CD4-positive, alpha-beta T cell treated with Interleukin-6 for 4 hours (primary cell): ENCODE measurements around the gene CHL1.
"Not testable (repeated sequence)": the region's sequence is repeated elsewhere in the genome, so short reads cannot be mapped to it uniquely, and the experiment has no call there.

Experiments
- DNase-seq: peaks from one replicate; pipeline ENCODE4 v3.0.0-alpha.2; 2020; ENCODE audit warnings: mixed read lengths

CHL1 gene

DNA sequence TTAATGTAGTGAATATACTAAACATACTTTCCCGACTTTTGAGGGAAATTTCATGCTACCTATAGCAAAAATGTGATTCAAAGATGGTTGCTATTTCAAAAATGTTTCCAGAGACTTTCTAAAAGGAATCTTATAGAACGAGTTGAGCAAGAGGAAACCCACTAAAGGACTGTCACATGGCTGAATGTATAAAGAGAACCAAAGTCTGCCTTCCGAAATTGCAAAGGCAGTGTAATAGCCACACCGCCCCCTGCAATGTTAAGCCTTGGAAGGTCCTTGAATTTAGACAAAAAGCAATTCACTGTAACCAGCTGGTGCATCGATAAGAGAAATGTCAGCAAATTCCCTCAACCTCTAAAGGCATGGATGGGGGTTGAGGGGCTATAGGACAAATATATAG is 142.8 kb downstream of the CHL1 start:
- no peak for DNase-seq

DNA sequence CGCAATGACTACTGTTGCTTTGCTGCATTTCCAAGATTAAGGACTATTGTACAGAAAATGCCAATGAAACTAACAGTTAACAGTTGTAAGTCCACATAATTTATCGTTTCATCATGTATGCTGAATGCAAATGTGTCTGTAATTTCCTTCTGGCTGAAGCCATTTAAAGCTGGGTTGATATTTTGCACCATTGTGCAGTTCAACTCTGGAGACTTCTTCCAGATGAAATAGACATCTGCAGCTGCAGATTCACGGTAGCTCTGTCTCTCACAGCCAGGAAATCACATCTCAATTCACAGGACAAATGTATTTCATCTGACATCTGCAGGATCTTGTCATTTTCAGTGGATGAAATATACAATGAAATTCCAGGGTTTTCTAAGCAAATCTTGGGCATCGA is 145.4 kb downstream of the CHL1 start:
- DNase-seq, result no peak

DNA sequence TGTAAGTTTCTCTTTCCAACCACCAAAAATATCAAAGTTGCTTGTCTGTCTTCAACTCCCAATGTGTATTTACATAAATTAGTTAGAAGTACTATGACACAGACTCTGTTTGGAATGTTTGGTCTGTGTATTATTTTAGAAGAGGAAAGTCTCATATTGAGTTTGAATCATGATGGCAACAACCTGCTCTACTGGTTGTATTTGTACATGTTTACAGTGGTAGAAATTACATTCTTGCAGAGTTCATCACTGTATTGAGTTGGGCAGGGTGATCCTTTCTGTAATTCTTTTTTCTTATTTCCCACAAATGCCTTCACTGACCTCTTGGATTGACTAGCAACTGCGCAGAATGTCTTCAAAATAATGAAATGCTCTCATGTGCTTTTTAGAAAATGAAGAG is 149.6 kb downstream of the CHL1 start:
- no peak for DNase-seq

DNA sequence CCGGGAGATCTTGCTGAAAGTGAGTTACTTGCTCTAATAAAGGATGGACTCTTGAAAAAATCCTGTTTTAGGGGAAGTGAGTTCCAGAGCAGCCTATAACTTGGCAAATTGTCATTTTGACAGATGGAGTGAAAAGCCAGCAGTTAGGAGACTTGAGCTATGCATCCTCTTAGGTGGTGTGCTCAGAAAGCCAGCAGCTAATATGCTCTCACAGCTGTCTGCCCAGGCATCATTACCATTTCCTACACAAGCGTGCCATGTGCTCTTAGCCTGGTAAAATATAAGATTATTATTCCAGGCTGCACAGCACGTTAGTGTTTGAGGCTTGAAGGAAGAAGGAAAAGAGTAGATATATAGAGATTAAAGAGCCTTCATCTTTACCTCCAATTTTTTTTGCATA is 151.0 kb downstream of the CHL1 start:
- no peak for DNase-seq

DNA sequence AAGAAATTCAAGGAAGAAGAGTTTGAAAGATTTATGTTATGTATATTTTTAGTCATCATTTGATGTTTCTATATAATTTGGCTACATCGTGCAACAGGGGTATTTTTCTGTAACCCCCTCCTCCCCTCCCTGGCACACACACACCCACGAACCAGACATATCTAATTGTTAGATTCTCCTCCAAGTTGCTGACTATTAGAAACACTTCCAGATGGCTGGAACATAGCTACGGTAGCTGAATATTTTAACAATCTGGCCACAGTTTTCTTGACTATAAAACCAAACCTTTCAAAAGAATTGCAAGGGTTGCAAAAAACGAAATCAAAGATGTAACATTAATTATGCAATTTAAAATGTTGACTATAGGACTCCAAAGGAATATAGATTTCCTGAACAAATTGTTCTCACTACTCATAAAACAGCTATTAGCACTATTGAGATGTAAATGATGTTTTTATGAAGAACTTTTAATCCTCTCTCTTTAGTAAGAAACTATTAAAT is 154.4 kb downstream of the CHL1 start:
- no peak for DNase-seq

DNA sequence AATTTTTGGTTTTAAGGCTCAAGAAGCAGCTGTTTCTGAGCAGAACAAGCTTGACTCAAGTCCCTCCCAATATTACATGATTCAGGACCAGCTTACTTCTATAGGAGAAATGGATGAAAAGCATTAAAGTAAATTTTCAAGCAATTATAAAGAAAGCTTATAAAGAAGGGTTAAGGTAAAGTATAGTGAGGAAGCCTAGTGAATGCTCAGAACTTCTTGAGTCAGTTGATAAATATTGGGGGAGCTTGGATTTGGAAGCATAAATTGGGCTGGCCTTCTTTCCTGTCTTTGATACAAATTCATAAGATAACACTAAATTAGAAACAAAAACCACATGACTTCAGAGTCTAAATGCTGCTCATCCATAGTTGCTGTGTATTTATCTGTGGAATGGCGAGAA is 156.0 kb downstream of the CHL1 start:
- DNase-seq, result no peak

DNA sequence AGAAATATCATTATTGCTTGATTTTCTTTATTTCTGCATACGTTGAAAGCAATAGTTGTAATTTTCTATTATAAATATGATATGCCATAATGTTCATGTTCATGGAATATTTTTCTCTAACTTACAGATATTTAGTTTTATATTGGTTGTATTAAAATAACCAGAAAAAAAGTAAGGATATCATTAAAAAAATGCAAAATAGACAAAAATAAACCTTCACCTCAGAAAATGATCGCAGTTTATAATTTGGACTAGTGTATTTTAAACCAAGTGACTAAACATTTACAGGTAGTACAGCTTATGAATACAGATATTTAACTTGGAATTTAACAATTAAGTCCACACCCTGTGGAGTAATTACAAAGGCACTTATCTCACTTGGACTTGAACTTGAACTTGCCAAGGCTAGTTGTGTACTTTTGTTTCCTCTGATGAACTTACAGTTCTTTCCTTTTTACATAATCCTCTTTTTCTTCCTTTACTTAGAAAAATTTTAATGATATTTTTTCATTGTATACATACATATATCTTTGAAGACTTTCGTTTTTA is 156.7 kb downstream of the CHL1 start:
- no peak for DNase-seq

DNA sequence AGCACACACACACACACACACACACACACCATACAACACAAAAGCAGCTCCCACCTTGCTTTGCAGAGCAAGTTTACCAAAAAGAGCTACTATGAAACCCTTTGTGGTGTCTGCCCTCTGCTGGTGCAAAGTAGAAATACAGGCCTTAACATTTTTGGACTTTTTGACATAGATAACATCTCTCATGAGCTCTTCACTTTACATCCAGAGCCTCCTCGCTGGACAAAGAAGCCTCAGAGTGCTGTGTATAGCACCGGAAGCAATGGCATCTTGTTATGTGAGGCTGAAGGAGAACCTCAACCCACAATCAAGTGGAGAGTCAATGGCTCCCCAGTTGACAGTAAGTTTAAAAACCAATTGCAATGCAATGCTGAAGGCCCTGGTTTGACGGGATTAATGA is 157.9 kb downstream of the CHL1 start:
- DNase-seq, result no peak

DNA sequence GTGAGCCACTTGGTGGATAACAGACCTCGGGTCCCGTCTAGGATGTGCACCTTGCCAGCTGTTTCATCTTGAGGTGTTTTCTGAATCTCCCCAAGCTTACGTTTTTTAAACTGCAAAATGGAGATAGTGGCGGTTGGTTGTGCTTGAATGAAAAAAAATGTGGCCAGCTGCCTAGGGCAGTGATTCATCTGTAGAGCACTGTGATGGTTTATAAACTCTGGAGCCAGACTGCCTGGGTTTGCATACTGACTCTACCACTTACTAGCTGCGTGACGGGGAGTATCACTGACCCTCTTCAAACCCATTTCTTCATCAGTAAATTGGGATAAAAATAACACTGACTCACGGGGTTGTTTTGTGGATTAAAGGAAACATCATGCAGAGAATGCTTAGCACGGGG is 159.1 kb downstream of the CHL1 start:
- DNase-seq, result no peak

DNA sequence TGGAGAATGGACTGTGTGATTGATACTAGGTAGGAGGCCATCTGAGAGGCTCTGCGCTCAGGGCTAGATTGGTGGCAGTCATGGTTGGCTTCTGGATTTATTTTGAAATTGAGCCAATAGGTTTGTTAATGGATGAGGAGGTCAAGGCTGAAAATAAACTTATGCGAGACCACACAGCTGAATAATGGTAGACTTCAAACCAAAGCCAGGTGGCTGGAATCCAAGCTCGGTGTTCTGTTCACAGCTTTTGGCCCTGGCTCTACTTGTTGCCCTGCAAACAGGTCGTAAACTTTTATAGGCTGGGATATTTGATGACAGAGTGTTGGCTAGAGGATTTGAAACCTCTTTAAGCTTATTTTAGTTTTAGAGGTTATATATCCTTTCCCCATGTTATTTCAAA is 160.4 kb downstream of the CHL1 start:
- DNase-seq, result no peak

DNA sequence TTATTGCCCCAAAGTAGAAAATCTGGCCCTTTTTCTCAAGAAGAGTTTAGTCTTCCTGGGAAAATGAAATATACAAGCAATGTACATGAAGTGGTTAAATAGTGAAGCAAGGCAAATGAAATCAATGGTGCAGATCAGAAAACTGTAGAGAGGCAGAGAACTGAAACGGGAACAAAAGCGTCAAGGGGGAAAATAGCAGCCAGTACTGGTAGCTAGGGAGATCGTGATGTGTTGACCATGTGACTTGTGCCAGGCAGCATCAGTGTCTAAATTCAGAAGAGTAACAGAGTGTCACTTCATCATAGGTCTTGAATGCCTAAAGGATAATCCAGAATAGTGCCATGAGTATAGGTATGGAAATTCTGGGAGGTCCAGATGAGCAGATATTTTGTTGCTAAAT is 163.1 kb downstream of the CHL1 start:
- no peak for DNase-seq

DNA sequence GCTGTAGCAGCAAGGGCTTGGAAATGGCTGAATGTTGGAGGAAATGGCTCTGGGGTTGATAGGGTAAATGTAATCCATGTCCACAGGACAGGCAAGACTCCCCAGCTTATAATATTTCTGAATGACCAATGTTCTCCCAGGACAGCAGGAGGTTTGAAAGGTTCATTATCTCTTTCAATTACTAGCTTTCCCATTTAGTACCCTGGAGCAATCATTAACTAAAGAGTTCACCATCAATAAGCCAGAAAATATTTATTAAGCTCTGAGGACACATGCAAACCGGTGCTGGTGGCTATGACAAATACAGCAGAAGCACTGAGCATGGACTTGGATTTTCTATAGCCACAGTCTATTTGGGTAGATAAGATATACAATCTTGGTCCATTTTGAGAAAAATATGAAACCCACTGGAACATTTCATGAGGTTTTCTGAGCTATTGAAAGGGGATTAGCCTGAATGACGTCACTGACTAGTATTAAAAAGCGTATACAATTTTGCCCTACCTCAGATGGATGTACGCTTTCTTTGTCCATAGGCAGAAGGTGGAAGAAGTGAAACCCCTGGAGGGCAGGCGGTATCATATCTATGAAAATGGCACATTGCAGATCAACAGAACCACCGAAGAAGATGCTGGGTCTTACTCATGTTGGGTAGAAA is 166.2 kb downstream of the CHL1 start:
- no peak for DNase-seq

DNA sequence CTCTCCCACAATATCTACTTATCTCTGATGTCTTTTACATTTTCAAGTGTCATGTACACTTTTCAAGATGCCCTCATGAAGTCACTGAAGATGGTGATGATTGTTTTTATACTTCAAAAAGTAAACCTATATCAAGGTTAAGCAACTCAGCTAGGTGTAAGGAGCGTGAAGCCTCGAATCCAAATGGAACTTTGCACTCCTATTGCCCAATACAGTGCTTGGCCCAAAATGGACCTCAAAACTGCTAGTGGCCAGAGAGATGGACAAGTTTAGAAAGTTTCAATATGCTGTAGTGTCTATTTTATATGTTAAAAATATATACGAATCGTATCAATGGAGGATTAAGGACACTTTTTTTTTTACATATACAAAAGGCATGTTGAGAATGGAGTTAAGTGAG is 167.7 kb downstream of the CHL1 start:
- DNase-seq, result no peak

DNA sequence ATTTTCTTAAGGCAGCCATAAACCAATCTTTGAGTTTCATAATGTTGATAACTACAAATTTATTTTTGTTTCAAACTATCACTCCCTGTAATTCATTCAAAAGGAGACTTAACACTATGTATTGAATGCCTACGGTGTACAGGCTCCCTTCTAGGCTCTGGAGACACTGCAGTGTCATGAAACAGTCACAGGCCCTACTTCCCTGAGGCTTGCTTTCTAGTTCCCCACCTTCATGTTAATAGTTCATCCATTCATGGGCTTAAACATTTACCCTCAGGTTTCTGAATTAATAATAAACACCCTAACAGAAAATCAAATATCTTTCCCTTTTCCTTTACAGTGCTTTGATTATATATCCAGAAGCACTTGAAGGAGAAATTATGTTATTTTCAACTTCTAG is 168.7 kb downstream of the CHL1 start:
- DNase-seq, result no peak

DNA sequence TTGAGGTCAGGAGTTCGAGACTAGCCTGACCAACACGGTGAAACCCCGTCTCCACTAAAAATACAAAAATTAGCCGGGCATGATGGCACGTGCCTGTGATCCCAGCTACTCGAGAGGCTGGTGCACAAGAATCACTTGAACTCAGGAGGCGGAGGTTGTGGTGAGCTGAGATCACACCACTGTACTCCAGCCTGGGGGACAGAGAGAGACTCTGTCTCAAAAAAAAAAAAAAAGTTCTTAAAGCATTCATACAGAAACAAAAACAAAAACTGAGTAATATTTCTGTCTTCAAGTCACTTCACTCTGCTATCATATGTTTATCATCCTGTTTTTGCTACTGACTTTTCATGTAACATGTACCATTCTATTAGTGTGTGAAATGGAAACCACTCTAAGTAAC is 169.7 kb downstream of the CHL1 start:
- DNase-seq, result not testable (repeated sequence)

DNA sequence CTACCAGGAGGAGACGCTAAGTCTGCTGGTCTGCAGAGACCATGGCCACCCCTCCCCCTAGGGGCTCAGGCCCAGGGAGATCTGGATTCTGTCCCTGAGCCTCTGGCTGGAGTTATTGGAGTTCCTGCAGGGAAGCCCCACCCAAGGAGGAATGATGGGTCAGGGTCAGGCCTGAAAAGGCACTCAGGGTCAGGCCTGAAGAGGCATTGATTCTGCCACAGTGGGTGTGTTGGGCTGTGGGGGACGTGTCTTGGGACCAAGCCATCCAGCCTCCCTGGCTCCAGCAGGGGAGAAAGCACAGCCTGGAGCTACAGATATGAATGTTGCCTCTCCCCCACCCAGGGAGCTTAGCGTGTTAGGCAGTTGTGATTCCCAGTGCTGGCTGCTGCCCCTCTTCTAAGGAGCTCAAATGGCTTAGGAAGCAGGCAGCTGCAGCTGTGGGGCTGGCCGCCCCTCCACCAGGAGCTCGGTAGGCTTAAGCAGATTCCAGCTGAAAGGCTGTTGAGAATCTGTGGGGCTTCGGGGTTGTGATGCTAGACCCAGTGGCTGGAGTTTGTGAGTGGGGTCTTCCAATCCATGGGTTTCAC is 176.7 kb downstream of the CHL1 start:
- DNase-seq, result no peak

DNA sequence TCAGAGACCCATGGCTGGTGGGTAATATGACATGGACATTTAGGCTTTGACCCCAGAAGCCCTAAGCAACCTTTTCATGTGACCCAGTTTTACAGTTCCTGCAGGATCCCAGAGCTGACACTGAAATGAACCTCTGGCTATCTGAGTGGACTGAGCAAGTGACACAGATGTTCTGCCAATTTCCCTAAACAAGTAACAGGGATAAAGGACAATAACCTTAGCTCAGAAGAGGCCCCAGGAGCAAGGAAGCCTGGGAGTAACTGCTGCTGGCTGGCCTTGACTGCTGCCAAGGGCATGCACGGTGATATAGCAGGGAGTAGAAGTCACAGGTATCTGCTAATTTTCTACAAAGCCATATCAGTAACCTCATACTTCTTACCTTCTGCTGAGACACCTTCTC is 177.9 kb downstream of the CHL1 start:
- DNase-seq, result no peak

DNA sequence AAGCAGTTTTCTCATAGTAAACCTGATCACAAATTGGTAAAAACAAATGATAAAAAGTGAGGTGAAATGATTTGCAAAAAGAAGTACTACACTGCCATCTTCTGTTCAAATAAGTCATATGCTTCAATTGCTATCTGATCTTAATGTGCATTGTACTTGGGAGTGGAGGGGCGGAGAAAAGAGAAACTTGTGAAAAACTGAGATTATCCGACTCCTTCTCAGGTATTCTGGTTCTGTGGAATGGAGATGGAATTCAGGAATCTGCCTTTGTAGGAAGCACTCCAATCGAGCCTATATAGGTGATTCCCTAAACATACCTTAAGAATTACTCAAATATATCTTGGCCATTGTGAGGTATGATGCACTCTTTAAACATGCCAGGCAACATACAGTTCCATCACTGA is 180.6 kb downstream of the CHL1 start:
- no peak for DNase-seq

DNA sequence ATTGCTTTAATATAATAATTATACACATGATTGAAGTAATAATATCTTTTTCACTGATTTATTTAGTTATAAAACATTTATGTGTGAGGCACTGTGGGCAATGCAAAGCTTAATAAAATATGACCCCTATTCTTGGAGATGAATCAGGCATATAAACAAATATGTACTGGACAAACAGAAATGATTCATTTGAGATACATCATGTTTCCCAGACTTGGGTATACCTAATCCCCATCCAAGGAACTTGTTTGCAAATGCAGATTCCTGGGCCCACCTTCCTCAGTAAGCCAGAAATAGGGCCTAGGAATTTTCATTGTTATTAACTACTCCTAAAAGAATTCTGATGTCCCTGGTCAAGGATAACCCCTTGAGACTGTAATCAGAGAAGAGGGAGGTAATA is 184.2 kb downstream of the CHL1 start:
- no peak for DNase-seq

DNA sequence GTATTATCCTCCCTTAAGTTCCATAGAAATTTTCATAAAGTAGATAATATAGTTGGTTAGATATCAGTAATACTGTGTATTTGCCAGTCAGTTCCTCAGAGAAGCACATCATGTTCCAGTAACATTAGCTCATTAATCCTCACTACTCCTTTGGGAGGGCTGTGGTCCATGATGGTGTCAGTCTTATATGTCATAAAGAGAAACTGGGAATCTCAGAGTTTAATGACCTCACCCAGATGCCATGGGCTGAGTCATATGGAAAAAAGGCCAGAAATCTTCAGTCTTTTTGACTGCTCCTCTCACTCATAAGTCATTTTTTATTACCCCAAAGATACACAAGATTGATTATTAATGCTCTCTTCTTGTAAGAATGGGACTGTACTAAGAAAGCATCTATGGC is 188.6 kb downstream of the CHL1 start:
- DNase-seq, result no peak

DNA sequence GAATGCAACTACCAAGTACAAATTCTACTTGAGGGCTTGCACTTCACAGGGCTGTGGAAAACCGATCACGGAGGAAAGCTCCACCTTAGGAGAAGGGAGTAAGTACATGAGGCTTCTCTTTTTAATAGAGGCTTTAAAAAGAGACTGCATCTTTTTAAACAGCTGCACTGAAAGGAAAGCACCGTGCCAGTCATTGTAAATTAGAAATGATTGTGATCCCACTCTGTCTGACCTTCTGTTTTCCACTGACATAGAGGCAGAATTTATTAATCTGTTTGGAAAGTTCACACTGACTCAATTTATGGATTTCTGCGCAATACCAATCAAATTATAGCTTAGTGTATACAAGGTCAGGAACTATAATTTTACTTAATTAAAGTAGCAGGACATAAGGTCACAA is 198.2 kb downstream of the CHL1 start:
- no peak for DNase-seq

DNA sequence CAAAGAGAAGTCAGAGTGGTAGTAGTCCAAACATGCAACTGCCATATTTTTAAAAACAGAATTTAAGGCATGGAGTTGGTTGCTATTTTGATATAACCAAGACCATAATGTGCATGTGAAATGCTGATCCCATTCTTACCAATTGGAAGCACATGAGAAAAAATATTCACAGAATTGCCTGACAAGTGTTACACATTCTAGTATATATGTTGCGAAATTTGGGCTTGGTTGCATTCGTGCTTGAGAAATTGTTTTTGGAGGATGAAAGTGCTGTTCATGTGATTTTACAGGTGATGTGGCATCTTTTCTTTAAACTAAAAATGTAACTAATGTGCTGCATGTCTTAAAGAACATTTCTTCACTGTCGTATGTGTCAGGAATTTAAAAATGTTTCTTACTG is 199.7 kb downstream of the CHL1 start:
- DNase-seq, result no peak

DNA sequence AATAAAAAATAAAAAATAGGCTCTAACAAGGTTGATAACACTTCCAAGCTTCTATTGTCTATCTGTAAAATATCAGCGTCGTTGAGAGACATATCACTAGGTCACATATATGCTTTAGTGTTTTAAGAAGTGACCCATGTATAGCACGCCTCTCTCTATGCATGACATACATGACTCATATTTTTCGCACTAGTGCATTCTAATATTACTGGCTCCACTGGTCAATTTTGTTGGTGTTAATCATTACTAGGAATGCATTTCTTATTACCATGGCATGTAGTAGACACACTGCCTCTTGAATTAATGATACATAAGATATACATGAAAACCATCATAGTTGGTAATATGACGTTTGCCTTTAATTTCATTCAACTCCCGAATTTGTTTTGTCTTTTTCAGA is 203.1 kb downstream of the CHL1 start:
- no peak for DNase-seq

DNA sequence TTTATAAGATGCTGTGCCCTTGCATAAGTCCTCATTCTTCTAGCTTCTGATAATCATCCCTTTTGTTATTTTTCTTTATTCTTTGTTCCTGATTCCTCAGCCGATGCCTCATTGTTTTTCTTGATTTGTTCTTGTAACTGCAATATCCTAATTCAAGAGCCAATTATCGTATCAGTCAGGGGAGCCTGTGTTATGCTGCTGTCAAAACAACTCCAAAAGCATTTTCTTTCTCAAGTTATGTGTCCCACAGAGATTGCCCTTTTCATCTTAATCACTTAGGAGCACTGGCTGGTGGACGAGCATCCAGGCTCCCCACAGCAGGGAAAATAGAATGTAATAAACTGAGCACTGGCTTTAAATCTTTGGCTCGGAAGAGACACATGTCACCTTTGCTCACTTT is 207.3 kb downstream of the CHL1 start:
- DNase-seq, result no peak

DNA sequence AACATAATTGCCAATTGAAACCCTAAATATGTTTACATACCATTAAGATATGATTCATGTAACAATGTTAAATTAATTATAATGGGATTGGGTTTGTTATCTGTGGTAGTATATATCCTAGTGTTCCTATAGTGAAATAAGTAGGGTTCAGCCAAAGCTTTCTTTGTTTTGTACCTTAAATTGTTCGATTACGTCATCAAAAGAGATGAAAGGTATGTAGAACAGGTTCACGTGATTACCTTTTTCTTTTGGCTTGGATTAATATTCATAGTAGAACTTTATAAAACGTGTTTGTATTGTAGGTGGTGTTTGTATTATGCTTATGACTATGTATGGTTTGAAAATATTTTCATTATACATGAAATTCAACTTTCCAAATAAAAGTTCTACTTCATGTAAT is 212.4 kb downstream of the CHL1 start:
- DNase-seq, result no peak
